Transverse colon (tissue), 4 donors: ENCODE data around the gene SVIL.

ENCODE experiments used
- CTCF ChIP-seq, 5 experiments: fragments of 200-600 bp in 3 of 5; fragments of 450-650 bp in 2 of 5; sonication (generic) in 3 of 5; IDR thresholded peaks; 1 replicate in 2 of 5; 2 replicates in 3 of 5; pipeline ENCODE4 v1.5.1; 2016 to 2017; ENCODE audit warnings: antibody characterized with exemption in 5 of 5, inconsistent platforms in 3 of 5, mild to moderate bottlenecking in 2 of 5, moderate library complexity in 1 of 5
- EP300 ChIP-seq: sonication (generic); formaldehyde crosslinking; IDR thresholded peaks from one replicate; pipeline ENCODE4 v1.6.1; 2017; ENCODE audit warnings: antibody characterized with exemption, low read depth
- POLR2A ChIP-seq: fragments of 450-650 bp; IDR thresholded peaks from one replicate; pipeline ENCODE4 v1.6.1; 2016; ENCODE audit warnings: antibody characterized with exemption, mild to moderate bottlenecking, moderate library complexity
- POLR2AphosphoS5 ChIP-seq, 3 donors: sonication (generic); formaldehyde crosslinking; IDR thresholded peaks; one replicate each; pipeline ENCODE4 v1.6.1; 2016; ENCODE audit warnings: antibody characterized with exemption in 3 of 3

DNA sequence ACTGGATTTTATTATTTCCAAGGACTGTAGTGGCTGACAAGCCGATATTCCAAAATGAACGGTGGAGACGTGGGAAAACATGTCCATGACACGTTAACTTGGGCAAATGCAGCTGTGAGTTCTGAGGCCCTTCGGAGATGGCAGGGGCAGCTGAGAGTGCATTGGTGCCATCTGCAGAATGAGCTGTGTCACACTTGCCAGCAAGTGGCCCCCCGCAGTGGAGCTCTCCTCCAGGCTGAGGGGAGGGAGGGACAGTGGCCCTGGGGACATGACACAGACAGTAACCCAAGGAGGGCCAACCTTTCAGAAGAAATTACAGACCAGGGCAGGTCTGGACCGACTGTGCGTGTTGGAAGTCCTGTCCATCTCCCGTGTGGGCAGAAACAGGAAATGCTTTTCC lies 139.4 kb downstream of the SVIL start:
- TF ChIP-seq POLR2AphosphoS5 (IDR thresholded peaks at IDR 0.05) (no peak), CTCF (IDR thresholded peaks at IDR 0.05) (no peak), POLR2A (no peak), EP300 (no peak)
